Panc1 (cell line): Measurements from ENCODE around the gene ESR2. TPM values are rescaled to one million over a fixed set of nuclear protein-coding genes. Genes with fewer than 3 reads are reported as not detected.

Source experiments
- ATAC-seq: fragments of 200-7000 bp; cut with Tn5 transposase; 2 replicates; pipeline ENCODE4 v1.9.1; 2020; ENCODE audit warnings: mild to moderate bottlenecking, moderate library complexity
- BruUV-seq: library from RNA; stranded (reverse); fragments of 400-500 nt; replicated peaks from 2 replicates; lab custom pipeline; 2021; lab: Mats Ljungman, UMichigan
- CTCF ChIA-PET: fragments of 300-600 bp; sonication (Branson Sonifier 250); formaldehyde crosslinking; loops from one replicate; lab custom pipeline; 2022; ENCODE audit warnings: antibody characterized with exemption; lab: Charles Lee
- POLR2A ChIA-PET: fragments of 300-600 bp; sonication (Branson Sonifier 250); formaldehyde crosslinking; loops from one replicate; lab custom pipeline; 2022; ENCODE audit warnings: antibody characterized with exemption; lab: Charles Lee
- DNase-seq: peaks from one replicate; pipeline ENCODE4 v3.0.0-alpha.2; 2010; ENCODE audit warnings: low read depth, low spot score
- H3K27ac ChIP-seq: 2 replicates; pipeline ENCODE4 v1.5.1; 2011; ENCODE audit warnings: mild to moderate bottlenecking, low read length, inconsistent platforms
- H3K27me3 ChIP-seq: fragments of 200-500 bp; sonication (Bioruptor generic); 2 replicates; pipeline ENCODE4 v1.6.0; 2014; ENCODE audit warnings: low read length, inconsistent platforms; ENCODE audit not compliant: control insufficient read depth, insufficient read depth
- H3K36me3 ChIP-seq: fragments of 200-500 bp; sonication (Bioruptor generic); 2 replicates; pipeline ENCODE4 v1.5.1; 2014; ENCODE audit warnings: inconsistent platforms, mild to moderate bottlenecking, low read length, moderate library complexity; ENCODE audit not compliant: control insufficient read depth, insufficient read depth
- H3K4me1 ChIP-seq: 2 replicates; pipeline ENCODE4 v1.5.1; 2011; ENCODE audit warnings: inconsistent platforms, mild to moderate bottlenecking, low read length, moderate library complexity; ENCODE audit not compliant: control insufficient read depth, insufficient read depth
- H3K4me3 ChIP-seq, 2 experiments: 2 replicates each; pipeline ENCODE4 v1.5.1; 2011 to 2012; ENCODE audit warnings: low read depth in 2 of 2, low read length in 2 of 2, mild to moderate bottlenecking in 2 of 2, inconsistent platforms in 1 of 2, moderate library complexity in 1 of 2
- H3K9me3 ChIP-seq: fragments of 200-500 bp; sonication (Bioruptor generic); 2 replicates; pipeline ENCODE4 v1.5.1; 2014; ENCODE audit warnings: low read depth, mild to moderate bottlenecking, inconsistent platforms, low read length, moderate library complexity; ENCODE audit not compliant: control insufficient read depth, insufficient read depth
- POLR2AphosphoS5 ChIP-seq: IDR thresholded peaks from 2 replicates; pipeline ENCODE4 v1.6.1; 2012; ENCODE audit warnings: mild to moderate bottlenecking, low read depth, low read length, moderate library complexity
- REST ChIP-seq, 2 experiments: IDR thresholded peaks; 2 replicates each; pipeline ENCODE4 v1.6.1; 2011 to 2012; ENCODE audit warnings: low read depth in 2 of 2, control low read depth in 1 of 2, low read length in 1 of 2, mild to moderate bottlenecking in 1 of 2, moderate library complexity in 1 of 2; ENCODE audit not compliant: insufficient read depth in 1 of 2
- SIN3A ChIP-seq: IDR thresholded peaks from 2 replicates; pipeline ENCODE4 v1.6.1; 2012; ENCODE audit warnings: low read depth, mild to moderate bottlenecking, low read length, moderate library complexity, borderline replicate concordance; ENCODE audit not compliant: insufficient read depth
- TCF7L2 ChIP-seq: IDR thresholded peaks from 2 replicates; pipeline ENCODE4 v1.6.1; 2011; ENCODE audit warnings: mild to moderate bottlenecking, low read depth, low read length, inconsistent platforms
- in situ Hi-C: cut with HindIII; loops from 2 replicates; pipeline ENCODE4 v1.10.0; 2016; ENCODE audit warnings: low sequenced_read_pairs, low pct_unique_long_range_greater_than_20kb
- intact Hi-C: fragments of 100-400 bp; cut with micrococcal nuclease; formaldehyde crosslinking; loops from one replicate; pipeline ENCODE4 v1.10.0; 2022; ENCODE audit not compliant: unreplicated experiment
- total RNA-seq: library from RNA; stranded (reverse); gene quantifications from one replicate; pipeline ENCODE4 v1.2.1, GENCODE V29; 2021; ENCODE audit not compliant: unreplicated experiment
- TF ChIP-seq, protein P1 (sequence below): fragments of 450-650 bp; IDR thresholded peaks from 2 replicates; pipeline ENCODE4 v1.5.1; 2017; ENCODE audit warnings: mild to moderate bottlenecking

ESR2 gene
- total RNA-seq, 1 experiment from 2014 or later, result not detected

- Histone ChIP-seq H3K27ac (no peak overlapping the region), H3K9me3 (no peaks in the 10 kb centered on the region), H3K4me1 (no peaks in the 10 kb centered on the region), H3K27me3 (no peaks in the 10 kb centered on the region), H3K4me3 (no peak overlapping the region), H3K36me3 (no peaks in the 10 kb centered on the region; the same call in 1 of the 2 replicates)
- no peak for TF ChIP-seq POLR2AphosphoS5
- TF ChIP-seq REST (IDR thresholded peaks at IDR 0.05; ENCODE audit: insufficient read depth in 1 of 2, low read depth in 2 of 2, low read length in 1 of 2), result no peak
- no peak for TF ChIP-seq TCF7L2
- no peak for TF ChIP-seq SIN3A
- TF ChIP-seq, protein P1, sequence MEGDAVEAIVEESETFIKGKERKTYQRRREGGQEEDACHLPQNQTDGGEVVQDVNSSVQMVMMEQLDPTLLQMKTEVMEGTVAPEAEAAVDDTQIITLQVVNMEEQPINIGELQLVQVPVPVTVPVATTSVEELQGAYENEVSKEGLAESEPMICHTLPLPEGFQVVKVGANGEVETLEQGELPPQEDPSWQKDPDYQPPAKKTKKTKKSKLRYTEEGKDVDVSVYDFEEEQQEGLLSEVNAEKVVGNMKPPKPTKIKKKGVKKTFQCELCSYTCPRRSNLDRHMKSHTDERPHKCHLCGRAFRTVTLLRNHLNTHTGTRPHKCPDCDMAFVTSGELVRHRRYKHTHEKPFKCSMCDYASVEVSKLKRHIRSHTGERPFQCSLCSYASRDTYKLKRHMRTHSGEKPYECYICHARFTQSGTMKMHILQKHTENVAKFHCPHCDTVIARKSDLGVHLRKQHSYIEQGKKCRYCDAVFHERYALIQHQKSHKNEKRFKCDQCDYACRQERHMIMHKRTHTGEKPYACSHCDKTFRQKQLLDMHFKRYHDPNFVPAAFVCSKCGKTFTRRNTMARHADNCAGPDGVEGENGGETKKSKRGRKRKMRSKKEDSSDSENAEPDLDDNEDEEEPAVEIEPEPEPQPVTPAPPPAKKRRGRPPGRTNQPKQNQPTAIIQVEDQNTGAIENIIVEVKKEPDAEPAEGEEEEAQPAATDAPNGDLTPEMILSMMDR, result no peak
- POLR2A ChIA-PET, result no interaction called here
- no peak for DNase-seq
- no peak for ATAC-seq
- no TSS peak for BruUV-seq
- intact Hi-C loops, result no loop called here
- in situ Hi-C loops, result no loop called here
- CTCF ChIA-PET, result no interaction called here
Measured at GRCh38 chr14:64061706-64062105, 232.5 kb downstream of the ESR2 start.

DNA sequence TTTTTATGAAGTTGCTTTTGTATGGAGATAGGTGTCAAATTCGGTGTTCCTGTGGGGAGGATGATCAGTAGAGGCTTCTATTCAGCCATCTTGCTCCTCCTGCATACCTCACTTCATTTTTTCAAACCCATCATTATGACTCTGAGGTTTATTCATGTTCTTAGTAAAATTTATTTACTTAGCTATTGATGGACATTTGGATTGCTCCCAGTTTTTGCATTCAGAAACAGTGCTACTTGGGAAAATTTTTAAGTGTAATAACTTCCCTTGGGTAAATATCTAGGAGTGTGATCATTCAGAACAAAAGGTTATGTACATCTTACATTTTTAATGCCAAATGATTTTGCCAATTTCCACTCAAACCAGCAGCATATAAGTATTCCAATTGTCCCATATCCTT is 233.1 kb downstream of the ESR2 start:
- Histone ChIP-seq H3K4me3 (no peak overlapping the region), H3K27ac (no peak overlapping the region), H3K27me3 (no peaks in the 10 kb centered on the region), H3K9me3 (no peaks in the 10 kb centered on the region), H3K4me1 (no peaks in the 10 kb centered on the region), H3K36me3 (no peaks in the 10 kb centered on the region; the same call in 1 of the 2 replicates)
- CTCF ChIA-PET, result interaction anchor here (0.9 kb wide), 1 partner anchor 243 kb away, joined by 3 read pairs; no protein-coding TSS in a partner anchor
- no TSS peak for BruUV-seq
- TF ChIP-seq POLR2AphosphoS5 (no peak), SIN3A (no peak), TCF7L2 (no peak), REST (IDR thresholded peaks at IDR 0.05; ENCODE audit: insufficient read depth in 1 of 2, low read depth in 2 of 2, low read length in 1 of 2) (no peak)
- TF ChIP-seq, protein P1, result no peak
- no peak for ATAC-seq
- POLR2A ChIA-PET, result no interaction called here
- in situ Hi-C loops, result no loop called here
- intact Hi-C loops, result no loop called here
- no peak for DNase-seq
